HL-60 (cell line): Measurements from ENCODE around the gene FAM107B.
A peak's percentile ranks its signal among the peaks of the same experiment; 100 is the strongest.

Source experiments
- DNase-seq, 2 experiments: peaks; one replicate each; pipeline ENCODE4 v3.0.0-alpha.2; 2010 to 2020; ENCODE audit warnings: low read depth in 1 of 2, low spot score in 1 of 2
- H3K27ac ChIP-seq: fragments of 250-450 bp; sonication (Bioruptor Pico); replicated peaks from 2 replicates; pipeline ENCODE4 v1.5.1; 2020; ENCODE audit warnings: mild to moderate bottlenecking, moderate library complexity
- H3K27me3 ChIP-seq: fragments of 250-450 bp; sonication (Bioruptor Pico); 2 replicates; pipeline ENCODE4 v1.5.1; 2021; ENCODE audit warnings: mild to moderate bottlenecking, moderate library complexity; ENCODE audit not compliant: insufficient read depth, poor library complexity, severe bottlenecking
- H3K4me3 ChIP-seq: replicated peaks from 2 replicates; pipeline ENCODE4 v1.5.1; 2011; ENCODE audit warnings: mild to moderate bottlenecking, control low read depth, low read length; ENCODE audit not compliant: insufficient read depth
- CTCF ChIP-seq: IDR thresholded peaks from one replicate; pipeline ENCODE4 v1.5.1; 2011; ENCODE audit warnings: low read length, control low read depth, inconsistent platforms; ENCODE audit not compliant: insufficient read depth
- GABPA ChIP-seq: IDR thresholded peaks from 2 replicates; pipeline ENCODE4 v1.6.1; 2012; ENCODE audit warnings: low read depth
- POLR2AphosphoS5 ChIP-seq: IDR thresholded peaks from 2 replicates; pipeline ENCODE4 v1.6.1; 2012; ENCODE audit warnings: low read depth
- REST ChIP-seq: IDR thresholded peaks from 2 replicates; pipeline ENCODE4 v1.6.1; 2012; ENCODE audit warnings: low read depth; ENCODE audit not compliant: insufficient replicate concordance
- SPI1 ChIP-seq: IDR thresholded peaks from 2 replicates; pipeline ENCODE4 v1.6.1; 2012; ENCODE audit warnings: low read depth, mild to moderate bottlenecking, borderline replicate concordance

FAM107B gene

GRCh38 chr10:14652067-14652466, 122.6 kb downstream of the FAM107B start:
- H3K27ac ChIP-seq = no peak overlapping the region
- no peak for TF ChIP-seq POLR2AphosphoS5
- no peak for TF ChIP-seq REST
- no peak for TF ChIP-seq CTCF
- TF ChIP-seq SPI1 = no peak
- TF ChIP-seq GABPA = no peak
- DNase-seq = no peak
- no peaks in the 10 kb centered on the region for H3K27me3 ChIP-seq
- no peak overlapping the region for H3K4me3 ChIP-seq

GRCh38 chr10:14649739-14650138, 125.0 kb downstream of the FAM107B start:
- DNase-seq = no peak
- H3K4me3 ChIP-seq = no peak overlapping the region
- no peak overlapping the region for H3K27ac ChIP-seq
- no peaks in the 10 kb centered on the region for H3K27me3 ChIP-seq
- TF ChIP-seq REST (no peak), GABPA (no peak), CTCF (no peak), POLR2AphosphoS5 (no peak), SPI1 (no peak)

- no peaks in the 10 kb centered on the region for H3K27me3 ChIP-seq
- DNase-seq = no peak
- peak overlapping the region; percentile 90 for H3K27ac ChIP-seq
- no peak overlapping the region for H3K4me3 ChIP-seq
- TF ChIP-seq SPI1 (no peak), GABPA (no peak)
These were observed 125.8 kb downstream of the FAM107B start for GRCh38 chr10:14648946-14649345.

GRCh38 chr10:14648005-14648765, 126.5 kb downstream of the FAM107B start:
- no peak for TF ChIP-seq POLR2AphosphoS5
- no peak for TF ChIP-seq REST
- TF ChIP-seq GABPA = no peak
- TF ChIP-seq SPI1 = peak; percentile 70; the same call in 1 of the 2 replicates
- no peak for TF ChIP-seq CTCF
- peak overlapping the region; percentile 90 for H3K27ac ChIP-seq
- no peaks in the 10 kb centered on the region for H3K27me3 ChIP-seq
- DNase-seq = peak; percentile 70 to 86
- H3K4me3 ChIP-seq = peak overlapping the region; percentile 14; the same call in 1 of the 2 replicates
